Measurements from ENCODE around the gene MKNK2.

GRCh38 chr19:2061495-2062388, 10.7 kb upstream of the MKNK2 start:
- TF ChIP-seq FOSL2 (CRISPR knock-in tag; IDR thresholded peaks at IDR 0.05) (0 out of 2 replicates have a peak, but pooled peaks have one; percentile 23), PPARG (CRISPR knock-in tag; conservative IDR thresholded peaks at IDR 0.05) (no peak), ZSCAN25 (CRISPR knock-in tag; IDR thresholded peaks at IDR 0.05) (no peak; the same call in 1 of the 2 replicates), PRDM10 (CRISPR knock-in tag; IDR thresholded peaks at IDR 0.05; ENCODE audit: low read depth) (no peak), JUNB (CRISPR knock-in tag; IDR thresholded peaks at IDR 0.05; ENCODE audit: borderline replicate concordance) (no peak)

Measured in HepG2 (cell line).